MV-4-11 (cell line): ENCODE measurements around the gene CFAP58.

ENCODE experiments used
- DNase-seq: peaks from one replicate; lab custom pipeline; 2025; lab: John Stamatoyannopoulos, UW

CFAP58 gene

GRCh38 chr10:104334561-104334960, 19.1 kb upstream of the CFAP58 start:
- DNase-seq = no peak

- DNase-seq = no peak
These were observed 18.5 kb upstream of the CFAP58 start for GRCh38 chr10:104334965-104335650.

DNA sequence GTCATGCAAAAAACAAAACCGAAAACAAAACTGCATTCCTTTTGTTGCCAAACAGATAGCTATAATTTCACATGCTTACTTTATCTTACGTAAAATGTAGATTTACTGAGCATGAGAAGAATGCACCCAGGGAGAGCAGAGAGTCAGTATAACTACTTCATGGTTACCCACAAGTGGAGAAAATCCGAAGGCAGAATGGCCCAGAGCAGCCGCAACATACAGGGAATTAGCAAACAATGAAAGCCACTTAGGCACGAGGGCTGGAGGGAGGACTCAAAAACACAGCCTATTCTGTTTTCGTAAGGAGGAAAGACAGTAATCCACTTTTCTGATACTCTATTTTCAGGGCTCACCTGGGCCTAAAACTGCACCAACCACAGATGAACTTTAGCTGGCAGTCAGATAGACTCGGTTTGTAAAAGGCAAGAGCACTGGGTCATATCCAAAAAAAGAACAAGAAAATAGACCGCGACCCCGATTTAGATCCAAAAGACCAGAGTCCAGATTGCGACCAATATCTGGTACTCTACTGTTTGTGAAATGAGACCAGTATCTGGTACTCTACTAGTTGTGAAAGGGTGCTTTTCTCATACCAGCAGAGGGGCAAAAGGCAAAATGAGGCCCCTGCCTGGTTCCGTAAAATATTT, 16.7 kb upstream of the CFAP58 start:
- peak; percentile 48 for DNase-seq

- peak; percentile 89 for DNase-seq
These were observed 16.1 kb upstream of the CFAP58 start for GRCh38 chr10:104337521-104337984.

DNA sequence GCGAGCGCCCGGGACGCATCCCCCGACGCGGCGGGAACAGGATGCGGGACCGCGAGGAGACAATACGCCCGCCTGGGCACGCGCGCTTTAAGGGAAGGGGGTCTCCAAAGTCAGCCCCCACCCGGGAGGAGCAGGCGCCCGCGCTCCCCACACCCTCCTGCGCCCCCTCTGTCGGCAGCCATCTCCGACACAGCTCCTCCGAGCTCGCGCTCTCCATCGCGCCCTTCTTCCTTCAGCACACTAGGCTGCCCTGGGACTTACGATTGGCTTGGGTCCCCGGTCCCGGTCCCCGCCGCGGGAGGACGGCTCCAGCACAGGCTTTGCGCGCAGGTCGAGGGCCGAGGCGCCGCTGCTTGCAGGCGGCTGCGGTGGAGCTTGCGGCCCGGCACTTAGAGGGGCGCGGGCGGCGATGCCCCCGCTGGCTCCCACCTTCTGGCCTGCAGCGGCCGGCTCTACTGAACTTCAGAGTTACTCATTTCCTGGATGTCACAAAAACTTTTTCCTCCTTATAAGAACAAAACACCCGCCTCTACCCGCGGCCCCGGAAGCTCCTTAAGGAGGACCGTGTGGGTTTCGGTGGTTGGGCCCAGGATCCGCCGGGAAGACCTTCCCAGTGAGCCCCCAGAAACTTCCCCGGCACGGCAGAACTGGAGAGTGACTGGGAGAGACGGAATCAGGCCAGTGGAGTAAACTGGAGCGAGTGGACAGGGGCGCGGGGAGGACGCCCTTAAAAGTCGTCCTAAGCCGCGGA, 15.5 kb upstream of the CFAP58 start, which contains the start of gene ITPRIP:
Gene ITPRIP (minus strand): TSS at position 481 of the 751 bp plus-strand sequence. CDS start 22,414 bp downstream, outside the sequence.
- DNase-seq = peak; percentile 83

- DNase-seq = no peak
These were observed 14.0 kb upstream of the CFAP58 start for GRCh38 chr10:104339469-104340110.

- no peak for DNase-seq
These were observed 13.5 kb upstream of the CFAP58 start for GRCh38 chr10:104340111-104340526.

DNA sequence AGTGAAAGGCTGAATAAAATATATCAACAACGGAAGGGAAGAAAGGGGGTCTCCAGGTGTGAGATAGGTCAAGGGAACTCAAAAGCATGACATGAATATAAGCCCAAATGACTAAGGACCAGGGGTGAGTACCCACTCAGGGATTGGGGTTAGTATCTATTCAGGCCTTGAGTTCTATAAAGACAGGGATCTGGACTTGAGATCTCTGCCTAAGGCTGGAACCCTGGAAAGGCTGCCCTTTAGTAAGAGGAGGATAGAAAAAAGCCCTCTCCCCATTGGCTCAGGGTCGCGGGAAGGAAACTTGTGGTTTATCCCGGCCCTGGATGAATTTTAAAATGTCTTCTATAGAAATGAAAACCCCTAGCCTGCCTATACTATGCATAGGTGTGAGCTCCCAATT, 13.0 kb upstream of the CFAP58 start:
- no peak for DNase-seq

- DNase-seq = no peak
These were observed 10.7 kb upstream of the CFAP58 start for GRCh38 chr10:104342941-104343411.

DNA sequence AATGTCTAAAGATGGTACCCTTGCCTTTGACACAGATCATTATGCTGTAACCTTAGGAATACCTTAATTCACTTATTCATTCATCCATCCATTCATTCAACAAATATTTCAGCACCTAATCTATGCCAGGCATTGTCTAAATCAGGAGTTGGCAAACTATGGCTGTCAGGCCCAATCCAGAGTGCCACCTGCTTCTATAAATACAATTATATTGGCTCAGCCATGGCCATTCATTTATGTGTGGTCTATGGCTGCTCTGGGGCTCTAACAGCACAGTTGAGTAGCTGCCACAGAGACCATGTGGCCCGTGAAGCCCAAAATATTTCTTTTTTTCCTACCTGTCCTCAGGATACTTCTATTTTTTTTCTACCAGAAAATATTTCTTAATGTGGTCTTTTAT, 9.4 kb upstream of the CFAP58 start:
- DNase-seq = no peak

DNA sequence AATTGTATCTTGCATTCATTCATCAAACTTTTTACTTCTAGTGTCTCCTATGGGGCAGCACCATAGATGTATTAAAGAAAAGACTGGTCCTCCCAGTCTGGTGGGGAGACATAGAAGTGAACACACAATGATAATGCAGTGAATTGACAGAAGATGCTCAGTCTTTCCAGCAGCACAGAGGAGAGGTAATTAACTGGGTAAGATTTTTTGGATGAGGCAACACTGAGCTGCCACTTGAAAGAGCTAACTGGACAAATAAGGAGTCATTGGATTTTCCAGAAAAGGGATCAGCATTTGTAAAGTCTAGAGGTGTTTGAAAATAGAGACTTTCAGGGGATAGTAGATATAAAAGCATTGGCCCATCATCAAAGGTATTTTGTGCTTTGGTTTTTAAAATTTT, 8.1 kb upstream of the CFAP58 start:
- DNase-seq = no peak

DNA sequence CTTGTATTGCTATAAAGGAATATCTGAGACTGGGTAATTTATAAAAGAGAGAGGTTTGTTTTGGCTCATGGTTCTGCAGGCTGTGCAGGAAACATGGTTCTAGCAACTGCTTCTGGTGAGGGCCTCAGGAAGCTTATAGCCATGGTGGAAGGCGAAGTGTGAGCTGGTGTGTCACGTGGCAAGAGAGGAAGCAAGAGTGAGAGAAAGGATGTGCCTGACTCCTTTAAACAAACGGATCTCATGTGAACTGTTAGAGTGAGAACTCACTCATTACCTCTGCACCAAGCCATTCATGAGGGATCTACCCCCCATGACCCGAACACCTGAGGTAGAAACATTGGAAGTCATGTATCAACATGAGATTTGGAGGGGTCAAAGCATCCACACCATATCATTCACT, 7.7 kb upstream of the CFAP58 start:
- DNase-seq = no peak

GRCh38 chr10:104347295-104348045, 6.2 kb upstream of the CFAP58 start:
- peak; percentile 16 for DNase-seq

DNA sequence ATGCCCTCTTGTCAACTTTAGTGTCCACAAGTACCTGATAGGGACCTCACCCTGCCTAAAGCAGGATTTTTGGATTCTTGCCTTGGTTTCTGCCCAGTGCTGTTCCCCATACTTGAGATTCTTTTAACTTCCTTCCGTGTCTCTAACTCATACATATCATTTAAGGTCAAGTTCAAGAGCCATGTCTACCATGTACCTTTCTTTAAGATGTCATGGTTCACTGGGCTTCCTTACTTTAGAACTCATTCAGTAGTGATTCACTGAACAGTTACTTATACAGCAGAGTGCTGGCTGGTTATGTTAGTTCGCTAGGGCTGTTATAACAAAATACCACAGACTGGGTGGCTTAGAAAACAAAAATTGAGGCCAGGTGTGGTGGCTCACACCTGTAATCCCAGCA, 5.0 kb upstream of the CFAP58 start:
- no peak for DNase-seq

DNA sequence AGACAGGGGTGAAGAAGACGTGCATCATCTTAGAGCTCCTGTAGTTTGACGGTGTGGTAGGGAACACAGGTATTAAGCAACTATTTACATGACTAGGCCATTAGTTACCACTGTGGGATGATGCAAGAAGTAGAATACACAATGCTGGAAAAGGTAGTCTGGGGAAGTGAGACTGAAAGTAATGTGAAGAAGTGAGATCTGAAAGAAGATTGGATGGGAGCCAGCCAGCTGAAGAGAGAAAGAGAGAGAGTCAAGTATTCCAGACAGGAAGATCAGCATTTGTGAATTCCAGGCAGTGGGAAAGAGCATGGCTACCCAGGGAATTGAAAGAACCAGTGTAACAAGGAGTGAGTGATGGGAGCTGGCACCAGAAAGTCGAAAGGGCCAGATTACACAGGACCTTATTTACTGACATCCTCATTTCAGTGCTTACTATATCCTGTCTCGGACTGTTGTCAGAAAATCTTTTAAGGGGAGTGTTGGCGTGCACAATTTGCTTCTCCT, 4.0 kb upstream of the CFAP58 start:
- peak; percentile 96 for DNase-seq

- DNase-seq = peak; percentile 64
These were observed 3.5 kb upstream of the CFAP58 start for GRCh38 chr10:104350127-104350635.

GRCh38 chr10:104351061-104351702, 2.5 kb upstream of the CFAP58 start:
- peak; percentile 94 for DNase-seq

GRCh38 chr10:104351919-104352318, 1.7 kb upstream of the CFAP58 start:
- DNase-seq = peak; percentile 70

- peak; percentile 11 for DNase-seq
These were observed 6.2 kb downstream of the CFAP58 start for GRCh38 chr10:104359811-104360210.

DNA sequence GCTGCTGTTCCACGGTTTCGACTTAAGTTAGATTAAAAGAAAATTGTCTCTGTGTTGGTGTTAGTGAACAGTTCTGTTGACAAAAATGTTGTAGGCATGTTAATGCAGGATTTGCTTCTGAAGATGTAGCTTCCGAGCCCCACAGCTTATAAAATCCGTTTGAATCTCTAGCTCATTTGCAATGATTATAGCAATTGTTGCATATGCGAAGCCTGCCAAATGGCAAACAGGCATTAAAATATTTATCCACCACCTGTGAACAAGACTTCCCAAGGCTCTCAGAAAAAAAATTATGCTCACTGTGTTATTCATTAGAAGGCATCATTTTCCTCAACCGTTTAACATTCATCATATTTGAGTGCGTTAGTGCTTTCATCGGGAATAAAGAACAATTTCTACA, 14.3 kb downstream of the CFAP58 start:
- DNase-seq = no peak
